Heart left ventricle (tissue), 13 donors: ENCODE results near the gene BCKDK.
"Not testable (repeated sequence)": the region's sequence is repeated elsewhere in the genome, so short reads cannot be mapped to it uniquely, and the experiment has no call there.

Experiments
- POLR2A ChIP-seq, 2 donors: fragments of 450-650 bp; IDR thresholded peaks; one replicate each; pipeline ENCODE4 v1.6.1; 2017; ENCODE audit warnings: antibody characterized with exemption in 2 of 2, mild to moderate bottlenecking in 2 of 2, moderate library complexity in 2 of 2
- TF ChIP-seq, protein P1 (sequence below), 12 donors: fragments of 200-600 bp; sonication (generic) in 4 of 12; IDR thresholded peaks; one replicate each; pipeline versions ENCODE4 v1.5.0 to v1.8.0; 2018 to 2022; ENCODE audit warnings: antibody characterized with exemption in 12 of 12, mild to moderate bottlenecking in 5 of 12
- donor health status: ischemic (EF 13 %, LVEDD 7.1; RV severe dilation, severe dysfunction).
- donor health status: DM: no; HTN: yes; CAD: no.
- donor health status: DM: no; HTN: no; CAD: no.
- donor health status: ischemic (EF 25% LVEDD 6.9; RV normal size, moderate dysfunction).
- donor health status: ischemic (EF 25% LVEDD 5.7; RV mildly dilated, moderate dysfunction).
- donor health status: ischemic (EF 35%, LVEDD 5.7; RV mildly dilated, moderate dysfunction).
- donor health status: nonischemic (EF 11% LVEDD 7.7; RV severe dilation, severe dysfunction).
- donor health status: DM: yes; HTN: yes; CAD: no.
- donor health status: PGD.
- donor health status: ischemic (EF 29% LVEDD 5.4; RV normal size, mild dysfunction).
- donor health status: nonischemic (EF 23%, LVEDD 6.1; RV moderate dilation, normal function).

DNA sequence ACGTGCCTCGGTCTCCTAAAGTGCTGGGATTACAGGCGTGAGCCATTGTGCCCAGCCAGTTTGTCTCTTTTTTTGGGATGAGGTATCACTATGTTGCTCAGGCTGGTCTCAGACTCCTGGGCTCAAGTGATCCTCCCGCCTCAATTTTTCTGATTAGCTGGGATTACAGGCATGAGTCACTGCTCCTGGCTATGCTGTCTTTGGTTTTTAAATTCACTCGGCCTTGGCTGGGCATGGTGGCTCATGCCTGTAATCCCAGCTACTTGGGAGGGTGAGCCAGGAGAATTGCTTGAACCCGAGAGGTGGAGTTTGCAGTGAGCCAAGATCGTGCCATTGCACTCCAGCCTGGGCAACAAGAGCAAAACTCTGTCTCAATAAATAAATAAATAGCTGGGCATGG, 36.2 kb downstream of the BCKDK start:
- TF ChIP-seq, protein P1, sequence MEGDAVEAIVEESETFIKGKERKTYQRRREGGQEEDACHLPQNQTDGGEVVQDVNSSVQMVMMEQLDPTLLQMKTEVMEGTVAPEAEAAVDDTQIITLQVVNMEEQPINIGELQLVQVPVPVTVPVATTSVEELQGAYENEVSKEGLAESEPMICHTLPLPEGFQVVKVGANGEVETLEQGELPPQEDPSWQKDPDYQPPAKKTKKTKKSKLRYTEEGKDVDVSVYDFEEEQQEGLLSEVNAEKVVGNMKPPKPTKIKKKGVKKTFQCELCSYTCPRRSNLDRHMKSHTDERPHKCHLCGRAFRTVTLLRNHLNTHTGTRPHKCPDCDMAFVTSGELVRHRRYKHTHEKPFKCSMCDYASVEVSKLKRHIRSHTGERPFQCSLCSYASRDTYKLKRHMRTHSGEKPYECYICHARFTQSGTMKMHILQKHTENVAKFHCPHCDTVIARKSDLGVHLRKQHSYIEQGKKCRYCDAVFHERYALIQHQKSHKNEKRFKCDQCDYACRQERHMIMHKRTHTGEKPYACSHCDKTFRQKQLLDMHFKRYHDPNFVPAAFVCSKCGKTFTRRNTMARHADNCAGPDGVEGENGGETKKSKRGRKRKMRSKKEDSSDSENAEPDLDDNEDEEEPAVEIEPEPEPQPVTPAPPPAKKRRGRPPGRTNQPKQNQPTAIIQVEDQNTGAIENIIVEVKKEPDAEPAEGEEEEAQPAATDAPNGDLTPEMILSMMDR (IDR thresholded peaks at IDR 0.05): not testable (repeated sequence)
- not testable (repeated sequence) for TF ChIP-seq POLR2A (IDR thresholded peaks at IDR 0.05)
